T47D (cell line): ENCODE measurements around the gene IRAK3.
"Not testable (repeated sequence)": the region's sequence is repeated elsewhere in the genome, so short reads cannot be mapped to it uniquely, and the experiment has no call there.

Experiments used
- DNase-seq, 2 experiments: peaks; one replicate each; pipeline versions ENCODE4 v3.0.0 to v3.0.0-alpha.2; 2011 to 2012; ENCODE audit warnings: low read depth in 1 of 2, low spot score in 1 of 2
- JUND ChIP-seq: IDR thresholded peaks from 2 replicates; pipeline ENCODE4 v1.6.1; 2012; ENCODE audit warnings: low read depth
- in situ Hi-C: cut with HindIII; loops from 2 replicates; pipeline ENCODE4 v1.10.0; 2016; ENCODE audit warnings: low sequenced_read_pairs, low pct_unique_long_range_greater_than_20kb

The IRAK3 gene

GRCh38 chr12:66159123-66159522 lies 29.9 kb upstream of the IRAK3 start:
- in situ Hi-C loops: no loop called here
- no peak for TF ChIP-seq JUND
- no peak for DNase-seq

GRCh38 chr12:66160704-66161103 lies 28.3 kb upstream of the IRAK3 start:
- in situ Hi-C loops: no loop called here
- no peak for TF ChIP-seq JUND
- DNase-seq: no peak

GRCh38 chr12:66162701-66163100 lies 26.3 kb upstream of the IRAK3 start:
- no peak for TF ChIP-seq JUND
- no peak for DNase-seq
- in situ Hi-C loops: no loop called here

- no peak for DNase-seq
- in situ Hi-C loops: no loop called here
- no peak for TF ChIP-seq JUND
These were observed 25.7 kb upstream of the IRAK3 start for GRCh38 chr12:66163289-66163688.

- DNase-seq: peak in 1 of 2 experiments; percentile 45
- TF ChIP-seq JUND: no peak
- in situ Hi-C loops: no loop called here
These were observed 24.6 kb upstream of the IRAK3 start for GRCh38 chr12:66164349-66164821.

- DNase-seq: no peak
- in situ Hi-C loops: no loop called here
- TF ChIP-seq JUND: no peak
These were observed 23.9 kb upstream of the IRAK3 start for GRCh38 chr12:66165141-66165540.

- in situ Hi-C loops: no loop called here
- no peak for TF ChIP-seq JUND
- no peak for DNase-seq
These were observed 22.5 kb upstream of the IRAK3 start for GRCh38 chr12:66166561-66166960.

GRCh38 chr12:66168410-66168809 lies 20.6 kb upstream of the IRAK3 start:
- no peak for TF ChIP-seq JUND
- in situ Hi-C loops: no loop called here
- peak in 1 of 2 experiments; percentile 31 for DNase-seq

- in situ Hi-C loops: no loop called here
- no peak for TF ChIP-seq JUND
- peak; percentile 89 to 95 for DNase-seq
These were observed 19.5 kb upstream of the IRAK3 start, which contains the start of gene TMBIM4 for GRCh38 chr12:66169221-66170170. Gene TMBIM4 (minus strand): TSS chr12:66169996. CDS start chr12:66169951, 45 bp downstream.

- TF ChIP-seq JUND: no peak
- DNase-seq: no peak
- in situ Hi-C loops: no loop called here
These were observed 18.4 kb upstream of the IRAK3 start for GRCh38 chr12:66170606-66171005.

GRCh38 chr12:66174391-66175325 lies 14.4 kb upstream of the IRAK3 start:
- in situ Hi-C loops, DNase-seq: not testable (repeated sequence)

GRCh38 chr12:66176105-66176900 lies 12.7 kb upstream of the IRAK3 start:
- TF ChIP-seq JUND: no peak
- in situ Hi-C loops: no loop called here
- no peak for DNase-seq
